Astrocyte of the cerebellum (primary cell): ENCODE data around the gene CAPN12.

Experiments used
- DNase-seq: peaks from one replicate; pipeline ENCODE4 v3.0.0-alpha.2; 2011; ENCODE audit warnings: low read depth
- H3K4me3 ChIP-seq: 2 replicates; pipeline ENCODE4 v1.5.1; 2011; ENCODE audit warnings: mild to moderate bottlenecking, low read depth, low read length, moderate library complexity
- CTCF ChIP-seq: IDR thresholded peaks from 2 replicates; pipeline ENCODE4 v1.5.1; 2012; ENCODE audit warnings: low read length, low read depth, moderate library complexity, mild to moderate bottlenecking; ENCODE audit errors: missing control alignments
- in situ Hi-C: cut with HindIII; loops from 2 replicates; pipeline ENCODE4 v1.10.0; 2017; ENCODE audit warnings: low sequenced_read_pairs

CAPN12 gene

GRCh38 chr19:38704488-38705026, 39.7 kb downstream of the CAPN12 start:
- no peak for DNase-seq
- in situ Hi-C loops: no loop called here
- H3K4me3 ChIP-seq: no peak overlapping the region
- no peak for TF ChIP-seq CTCF

GRCh38 chr19:38703509-38703908, 40.8 kb downstream of the CAPN12 start:
- TF ChIP-seq CTCF: no peak
- DNase-seq: no peak
- H3K4me3 ChIP-seq: no peak overlapping the region
- in situ Hi-C loops: no loop called here

GRCh38 chr19:38702278-38702677, 42.0 kb downstream of the CAPN12 start:
- no peak for TF ChIP-seq CTCF
- in situ Hi-C loops: no loop called here
- DNase-seq: no peak
- no peak overlapping the region for H3K4me3 ChIP-seq

GRCh38 chr19:38701455-38702063, 42.7 kb downstream of the CAPN12 start:
- no peak for TF ChIP-seq CTCF
- in situ Hi-C loops: no loop called here
- H3K4me3 ChIP-seq: no peak overlapping the region
- DNase-seq: no peak

GRCh38 chr19:38700902-38701454, 43.3 kb downstream of the CAPN12 start:
- no peak overlapping the region for H3K4me3 ChIP-seq
- in situ Hi-C loops: no loop called here
- no peak for DNase-seq
- TF ChIP-seq CTCF: no peak

- no peak for DNase-seq
- TF ChIP-seq CTCF: no peak
- in situ Hi-C loops: no loop called here
- no peak overlapping the region for H3K4me3 ChIP-seq
These were observed 43.8 kb downstream of the CAPN12 start for GRCh38 chr19:38700350-38700901.
